Bone marrow (tissue), 2 donors: Measurements from ENCODE around the gene EEPD1.
"Not testable (repeated sequence)": the region's sequence is repeated elsewhere in the genome, so short reads cannot be mapped to it uniquely, and the experiment has no call there.

ENCODE experiments used
- DNase-seq, 2 donors: peaks; one replicate each; lab custom pipeline; 2025; lab: John Stamatoyannopoulos, UW

The EEPD1 gene

GRCh38 chr7:36152756-36153570 lies at the start of gene EEPD1:
Gene EEPD1 (plus strand): TSS chr7:36153254. CDS start chr7:36154325, 1,071 bp downstream.
- DNase-seq = peak; percentile 96 to 100

GRCh38 chr7:36103837-36104561 lies 49.1 kb upstream of the EEPD1 start:
- no peak for DNase-seq

DNA sequence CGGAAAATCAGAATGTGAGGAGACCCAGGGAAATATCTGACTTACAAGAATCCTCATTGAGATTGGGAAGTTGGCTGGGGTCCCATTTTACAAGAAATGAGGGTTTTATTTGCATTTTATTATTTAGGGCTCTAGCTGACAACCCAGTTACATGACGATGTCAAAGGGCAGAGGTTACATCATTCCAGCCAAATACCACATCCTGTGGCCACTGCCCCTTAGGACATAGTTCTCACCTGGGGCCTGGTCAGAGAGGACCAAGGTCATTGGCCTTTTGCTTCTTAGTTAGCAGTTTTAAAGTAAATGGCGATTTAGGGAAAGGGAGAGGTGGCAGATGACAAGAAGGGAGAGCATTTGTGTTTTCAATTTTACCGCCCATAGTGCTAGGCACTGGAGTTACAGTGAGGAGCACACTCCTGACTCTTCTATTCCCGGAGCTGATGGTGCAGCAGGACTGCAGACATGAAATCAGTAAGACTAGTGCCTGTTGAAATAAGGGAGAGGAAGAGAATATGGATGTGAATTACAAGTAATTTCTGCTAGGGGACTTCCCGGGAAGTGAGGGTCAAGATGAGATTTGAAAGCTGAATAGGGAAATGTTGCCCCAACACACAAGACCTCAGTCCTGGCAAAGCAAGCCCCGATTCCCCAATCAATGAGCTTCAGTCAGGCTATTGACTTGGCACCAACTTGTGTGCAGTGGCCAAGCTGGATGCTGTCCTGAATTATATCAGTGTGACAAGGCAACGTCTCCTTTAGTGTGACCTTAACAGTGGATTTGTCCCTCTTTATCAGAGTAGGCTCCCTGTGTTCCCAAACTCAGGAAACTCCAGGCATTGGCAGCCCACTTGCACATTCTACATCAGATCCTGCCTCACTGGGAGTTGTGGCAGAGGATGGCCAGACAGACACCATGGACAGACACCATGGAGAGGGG lies 45.8 kb upstream of the EEPD1 start:
- not testable (repeated sequence) for DNase-seq

GRCh38 chr7:36107926-36108631 lies 45.0 kb upstream of the EEPD1 start:
- no peak for DNase-seq

DNA sequence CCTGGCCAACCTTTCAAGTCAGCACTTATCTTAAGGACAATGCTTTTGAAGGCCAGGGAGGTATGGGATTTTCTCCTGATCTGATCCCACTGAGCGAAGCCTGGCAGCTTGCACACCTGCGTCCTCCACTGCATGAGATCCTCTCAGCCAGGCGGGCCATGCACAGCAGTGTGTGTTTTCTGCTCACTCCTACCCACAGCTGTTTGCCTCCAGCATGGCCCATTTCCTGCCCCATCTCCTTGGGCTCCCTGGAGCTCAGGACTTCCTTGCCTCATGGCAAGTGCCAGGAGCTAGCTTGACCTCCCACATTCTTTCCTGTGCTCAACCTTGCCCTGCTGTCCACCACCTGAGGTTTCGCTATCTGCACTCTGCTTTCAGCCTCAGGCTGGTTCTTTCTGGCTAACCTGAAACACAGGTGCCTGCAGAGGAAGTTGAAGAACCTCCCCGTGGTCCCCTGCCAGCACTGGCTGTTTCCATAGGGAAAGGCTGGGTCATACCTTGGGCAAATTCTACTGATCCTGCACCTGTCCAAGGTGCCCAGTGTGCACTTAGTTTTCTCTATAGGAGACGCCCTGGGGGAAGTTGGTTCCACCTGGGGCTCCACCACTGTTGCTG lies 43.9 kb upstream of the EEPD1 start:
- DNase-seq = no peak

GRCh38 chr7:36110584-36110983 lies 42.5 kb upstream of the EEPD1 start:
- DNase-seq = no peak

- no peak for DNase-seq
Measured at GRCh38 chr7:36112969-36113368, 40.1 kb upstream of the EEPD1 start.

DNA sequence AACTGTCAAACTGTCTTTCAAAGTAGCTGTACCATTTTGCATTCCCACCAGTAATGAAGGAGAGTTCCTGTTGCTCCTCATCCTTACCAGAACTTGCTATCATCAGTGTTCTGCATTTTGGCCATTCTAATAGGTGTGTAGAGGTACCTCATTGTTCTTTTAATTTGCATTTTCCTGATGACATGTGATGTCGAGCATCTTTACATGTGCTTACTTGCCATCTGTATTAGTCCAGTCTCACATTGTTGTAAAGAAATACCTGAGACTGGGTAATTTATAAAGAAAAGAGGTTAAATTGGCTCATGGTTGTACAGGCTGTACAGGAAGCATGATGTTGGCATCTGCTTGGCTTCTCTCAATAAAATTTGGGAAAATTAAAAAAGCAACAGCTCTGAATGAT lies 38.7 kb upstream of the EEPD1 start:
- no peak for DNase-seq

DNA sequence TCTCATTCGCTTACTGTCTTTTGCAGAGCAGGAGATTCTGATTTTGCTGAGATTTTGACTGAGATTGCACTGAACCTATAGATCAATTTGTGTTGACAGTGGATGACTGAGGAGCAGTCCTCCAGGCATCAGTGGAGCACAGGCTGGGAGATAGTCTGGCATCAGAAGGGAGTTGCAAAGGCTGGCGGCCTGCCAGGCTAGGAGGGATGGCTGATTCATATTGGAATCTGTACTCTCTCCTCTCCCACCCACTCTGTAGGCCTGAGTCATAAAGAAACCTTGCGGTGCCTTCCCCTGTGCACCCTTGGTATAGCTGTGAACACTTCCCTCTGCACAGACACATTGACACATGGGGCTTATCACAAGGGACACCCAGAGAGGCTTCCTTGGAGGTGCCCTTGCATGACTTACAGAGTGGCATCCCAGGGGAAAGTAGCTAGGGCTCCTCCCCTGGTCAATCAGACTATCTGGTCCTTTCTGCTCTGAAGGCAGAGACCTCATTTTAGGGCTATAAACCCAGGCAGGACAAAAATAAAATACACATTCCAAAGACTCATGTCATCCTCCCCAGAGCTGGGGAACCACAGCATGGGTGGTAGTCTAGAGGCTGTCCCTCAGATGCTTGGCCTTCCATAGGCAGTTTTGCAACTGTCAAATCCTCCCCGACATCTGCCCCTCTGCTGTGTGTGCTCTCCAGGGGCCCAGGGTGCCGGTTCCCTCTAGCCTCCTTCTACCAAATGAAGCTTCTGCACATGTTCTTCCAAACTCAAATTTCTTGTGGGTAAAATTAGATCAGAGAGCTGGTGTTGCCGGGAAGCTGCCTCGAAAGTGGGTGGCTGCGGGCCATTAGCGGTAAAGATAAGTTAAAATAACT lies 37.4 kb upstream of the EEPD1 start:
- peak; percentile 30 to 42 for DNase-seq

- no peak for DNase-seq
Measured at GRCh38 chr7:36116347-36117202, 36.5 kb upstream of the EEPD1 start.

DNA sequence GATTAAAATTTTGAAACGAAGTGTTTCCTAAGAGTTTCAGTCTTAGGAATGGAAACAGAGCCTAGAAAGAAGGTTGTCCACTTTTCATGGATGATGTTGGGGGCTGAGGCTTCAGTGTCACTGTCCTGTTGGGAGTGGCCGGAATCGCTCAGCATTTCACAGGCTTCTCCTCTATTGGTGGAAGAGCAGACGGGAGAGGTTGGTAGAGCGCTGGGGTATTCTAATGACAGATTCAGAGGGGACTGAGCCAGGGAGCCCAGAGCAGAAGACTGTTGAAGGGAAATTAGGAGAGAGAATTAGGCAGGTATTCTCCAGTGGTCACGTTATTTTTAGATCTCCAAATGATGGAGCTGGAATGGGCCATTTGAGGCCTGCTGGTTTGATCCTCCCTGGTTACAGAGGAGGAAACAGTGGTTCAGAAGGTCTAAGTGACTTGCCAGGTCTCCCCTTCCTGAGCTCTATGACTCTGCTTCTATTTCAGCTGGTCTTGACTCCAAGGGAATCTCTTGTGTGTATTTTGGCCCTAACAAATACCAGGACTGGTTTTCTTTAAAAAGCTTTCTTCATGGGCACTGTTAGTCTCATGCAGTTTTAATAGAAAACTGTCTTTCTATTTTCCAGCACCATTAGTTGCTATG lies 35.7 kb upstream of the EEPD1 start:
- DNase-seq = no peak

GRCh38 chr7:36118344-36118743 lies 34.7 kb upstream of the EEPD1 start:
- no peak for DNase-seq

GRCh38 chr7:36119005-36119706 lies 33.9 kb upstream of the EEPD1 start:
- DNase-seq = peak; percentile 33 to 63

- DNase-seq = not testable (repeated sequence)
Measured at GRCh38 chr7:36119983-36120646, 32.9 kb upstream of the EEPD1 start.

DNA sequence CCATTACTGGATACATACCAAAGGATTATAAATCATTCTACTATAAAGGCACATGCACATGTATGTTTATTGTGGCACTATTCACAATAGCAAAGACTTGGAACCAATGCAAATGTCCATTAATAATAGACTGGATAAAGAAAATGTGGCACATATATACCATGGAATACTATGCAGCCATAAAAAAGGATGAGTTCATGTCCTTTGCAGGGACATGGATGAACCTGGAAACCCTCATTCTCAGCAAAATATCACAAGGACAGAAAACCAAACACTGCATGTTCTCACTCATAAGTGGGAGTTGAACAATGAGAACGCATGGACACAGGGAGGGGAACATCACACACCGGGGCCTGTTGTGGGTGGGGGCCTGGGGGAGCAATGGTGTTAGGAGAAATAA lies 27.4 kb upstream of the EEPD1 start:
- not testable (repeated sequence) for DNase-seq

DNA sequence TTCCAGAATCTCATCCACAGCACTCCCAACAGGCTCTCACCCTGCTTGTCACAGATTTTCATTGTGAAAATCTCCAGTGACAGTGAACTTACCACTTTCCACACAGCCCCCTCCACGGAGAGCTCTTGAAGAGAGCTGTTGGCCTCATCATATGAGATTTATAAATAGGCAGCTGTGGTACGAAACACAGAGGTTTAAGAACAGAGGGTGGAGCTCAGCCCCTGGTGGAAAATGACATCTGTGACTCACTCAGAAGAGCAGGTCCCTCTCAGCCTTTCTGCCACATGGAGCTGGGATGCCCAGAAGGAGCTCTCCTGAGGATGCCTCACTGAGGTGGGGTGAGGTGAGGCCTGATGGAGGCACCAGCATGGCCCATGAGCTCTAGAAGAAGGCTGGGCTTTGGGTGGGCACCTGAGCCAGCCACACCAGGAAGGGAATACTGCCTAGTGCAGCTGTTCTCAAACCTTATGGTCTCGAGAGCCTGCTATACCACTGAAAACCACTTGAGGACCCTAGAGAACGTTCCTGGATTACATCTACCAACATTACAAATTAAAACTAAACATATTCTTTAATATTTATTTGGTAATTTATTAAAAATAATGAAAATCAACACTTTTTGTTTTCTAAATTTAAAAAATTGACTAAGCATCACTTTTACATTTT lies 25.8 kb upstream of the EEPD1 start:
- DNase-seq = no peak
